KMS-11 (cell line): ENCODE results near the gene ATP1B3.
"Not testable (repeated sequence)": the region's sequence is repeated elsewhere in the genome, so short reads cannot be mapped to it uniquely, and the experiment has no call there.

Experiments
- H2AFZ ChIP-seq: fragments of 200-600 bp; sonication (generic); 2 replicates; pipeline ENCODE4 v1.6.1; 2016; ENCODE audit warnings: antibody characterized with exemption, mixed run types, low read depth
- H3K27ac ChIP-seq: fragments of 200-600 bp; sonication (generic); 2 replicates; pipeline ENCODE4 v1.6.1; 2016; ENCODE audit warnings: mild to moderate bottlenecking, mixed run types
- H3K27me3 ChIP-seq: fragments of 200-600 bp; sonication (generic); 2 replicates; pipeline ENCODE4 v1.6.1; 2017; ENCODE audit warnings: mild to moderate bottlenecking, low read depth, mixed run types, moderate library complexity; ENCODE audit not compliant: insufficient read depth
- H3K36me3 ChIP-seq: fragments of 200-600 bp; sonication (generic); 2 replicates; pipeline ENCODE4 v1.6.1; 2017; ENCODE audit warnings: mild to moderate bottlenecking, mixed run types; ENCODE audit not compliant: insufficient read depth
- H3K4me1 ChIP-seq: fragments of 200-600 bp; sonication (generic); 2 replicates; pipeline ENCODE4 v1.6.1; 2016; ENCODE audit warnings: mild to moderate bottlenecking, low read depth, mixed run types; ENCODE audit not compliant: poor library complexity, severe bottlenecking
- H3K4me2 ChIP-seq: fragments of 200-600 bp; sonication (generic); 2 replicates; pipeline ENCODE4 v1.7.0; 2016; ENCODE audit warnings: mild to moderate bottlenecking, mixed run types
- H3K4me3 ChIP-seq: fragments of 200-600 bp; sonication (generic); IDR thresholded peaks from 2 replicates; pipeline ENCODE4 v1.6.1; 2017; ENCODE audit warnings: low read depth, low read length, mixed read lengths; ENCODE audit not compliant: insufficient read depth
- H3K79me2 ChIP-seq: fragments of 200-600 bp; sonication (generic); 2 replicates; pipeline ENCODE4 v1.6.1; 2016; ENCODE audit warnings: low read depth, mixed run types; ENCODE audit not compliant: insufficient read depth
- H3K9ac ChIP-seq: fragments of 200-600 bp; sonication (generic); 2 replicates; pipeline ENCODE4 v1.6.1; 2016; ENCODE audit warnings: mild to moderate bottlenecking, mixed run types
- H4K20me1 ChIP-seq: fragments of 200-600 bp; sonication (generic); 2 replicates; pipeline ENCODE4 v1.6.1; 2016; ENCODE audit warnings: mild to moderate bottlenecking, mixed run types; ENCODE audit not compliant: insufficient read depth
- CTCF ChIP-seq: fragments of 200-600 bp; sonication (generic); conservative IDR thresholded peaks from 2 replicates; pipeline ENCODE4 v1.6.1; 2017; ENCODE audit warnings: low read depth, mild to moderate bottlenecking, antibody characterized with exemption, low read length, moderate library complexity, mixed read lengths

ATP1B3 gene

GRCh38 chr3:141905129-141905528 is 28.7 kb downstream of the ATP1B3 start:
- no peak overlapping the region for H3K27ac ChIP-seq
- no peak overlapping the region for H3K9ac ChIP-seq
- no peak overlapping the region for H2AFZ ChIP-seq
- H4K20me1 ChIP-seq, result peaks cover 4% of the 10 kb centered on the region; the same call in 1 of the 2 replicates
- no peaks in the 10 kb centered on the region for H3K27me3 ChIP-seq
- no peak overlapping the region for H3K4me3 ChIP-seq
- TF ChIP-seq CTCF, result no peak
- H3K79me2 ChIP-seq, result peaks cover 21% of the 10 kb centered on the region
- H3K4me1 ChIP-seq, result no peaks in the 10 kb centered on the region
- peaks cover 11% of the 10 kb centered on the region; the same call in 1 of the 2 replicates for H3K36me3 ChIP-seq
- no peak overlapping the region for H3K4me2 ChIP-seq

- H3K36me3 ChIP-seq, result peaks cover 11% of the 10 kb centered on the region; the same call in 1 of the 2 replicates
These were observed 33.0 kb downstream of the ATP1B3 start for GRCh38 chr3:141909408-141909807.

GRCh38 chr3:141909986-141910385 is 33.5 kb downstream of the ATP1B3 start:
- H3K27ac ChIP-seq, H3K4me3 ChIP-seq, H3K4me1 ChIP-seq, H3K27me3 ChIP-seq, H2AFZ ChIP-seq, H3K9ac ChIP-seq, H3K4me2 ChIP-seq, H4K20me1 ChIP-seq, H3K79me2 ChIP-seq: not testable (repeated sequence)
- H3K36me3 ChIP-seq, result peaks cover 11% of the 10 kb centered on the region; the same call in 1 of the 2 replicates

More at GRCh38 chr3:141909408-141909807, 33.0 kb downstream of the ATP1B3 start:
- Histone ChIP-seq H3K4me2 (no peak overlapping the region), H3K27ac (no peak overlapping the region), H3K9ac (no peak overlapping the region), H3K4me3 (no peak overlapping the region), H2AFZ (no peak overlapping the region), H4K20me1 (0 out of 2 replicates have a peak, but pooled peaks cover 5% of the 10 kb centered on the region), H3K79me2 (no peaks in the 10 kb centered on the region), H3K4me1 (no peaks in the 10 kb centered on the region), H3K27me3 (no peaks in the 10 kb centered on the region)
- no peak for TF ChIP-seq CTCF

- H3K9ac ChIP-seq, result no peak overlapping the region
- no peaks in the 10 kb centered on the region for H3K79me2 ChIP-seq
- no peak overlapping the region for H2AFZ ChIP-seq
- H4K20me1 ChIP-seq, result 0 out of 2 replicates have a peak, but pooled peaks cover 5% of the 10 kb centered on the region
- no peaks in the 10 kb centered on the region for H3K27me3 ChIP-seq
- no peak overlapping the region for H3K27ac ChIP-seq
- peak; percentile 88 for TF ChIP-seq CTCF
- H3K4me3 ChIP-seq, result no peak overlapping the region
- H3K36me3 ChIP-seq, result peaks cover 5% of the 10 kb centered on the region; the same call in 1 of the 2 replicates
- no peaks in the 10 kb centered on the region for H3K4me1 ChIP-seq
- H3K4me2 ChIP-seq, result no peak overlapping the region
These were observed 36.8 kb downstream of the ATP1B3 start for GRCh38 chr3:141913150-141913811.

- Histone ChIP-seq H3K9ac (no peak overlapping the region), H2AFZ (no peak overlapping the region), H3K4me1 (no peaks in the 10 kb centered on the region), H3K79me2 (no peaks in the 10 kb centered on the region), H4K20me1 (0 out of 2 replicates have a peak, but pooled peaks cover 5% of the 10 kb centered on the region), H3K4me3 (no peak overlapping the region), H3K4me2 (no peak overlapping the region), H3K36me3 (peaks cover 4% of the 10 kb centered on the region; the same call in 1 of the 2 replicates), H3K27me3 (no peaks in the 10 kb centered on the region), H3K27ac (no peak overlapping the region)
- TF ChIP-seq CTCF, result no peak
These were observed 37.9 kb downstream of the ATP1B3 start for GRCh38 chr3:141914311-141914710.
